ENCODE measurements around the gene CAPN11.
A peak's percentile ranks its signal among the peaks of the same experiment; 100 is the strongest.

The CAPN11 gene

DNA sequence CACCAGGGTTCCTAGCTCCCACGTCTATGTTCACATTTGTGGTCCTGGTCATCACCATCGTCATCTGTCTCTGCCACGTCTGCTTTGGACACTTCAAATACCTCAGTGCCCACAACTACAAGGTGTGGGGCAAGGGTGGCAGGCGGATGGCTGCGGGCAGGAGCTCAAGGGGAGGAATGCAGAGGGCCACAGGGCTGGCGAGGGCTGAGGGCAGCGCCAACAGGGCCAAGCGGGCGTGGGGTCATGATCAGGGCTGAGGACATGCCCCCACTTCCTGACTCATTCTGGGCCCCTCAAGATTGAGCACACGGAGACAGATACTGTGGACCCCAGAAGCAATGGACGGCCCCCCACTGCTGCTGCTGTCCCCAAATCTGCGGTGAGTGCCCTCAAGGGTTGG is 4.6 kb upstream of the CAPN11 start:
- no peak for DNase-seq (ENCODE audit: low read depth in 1 of 2, low spot score in 1 of 2)

DNA sequence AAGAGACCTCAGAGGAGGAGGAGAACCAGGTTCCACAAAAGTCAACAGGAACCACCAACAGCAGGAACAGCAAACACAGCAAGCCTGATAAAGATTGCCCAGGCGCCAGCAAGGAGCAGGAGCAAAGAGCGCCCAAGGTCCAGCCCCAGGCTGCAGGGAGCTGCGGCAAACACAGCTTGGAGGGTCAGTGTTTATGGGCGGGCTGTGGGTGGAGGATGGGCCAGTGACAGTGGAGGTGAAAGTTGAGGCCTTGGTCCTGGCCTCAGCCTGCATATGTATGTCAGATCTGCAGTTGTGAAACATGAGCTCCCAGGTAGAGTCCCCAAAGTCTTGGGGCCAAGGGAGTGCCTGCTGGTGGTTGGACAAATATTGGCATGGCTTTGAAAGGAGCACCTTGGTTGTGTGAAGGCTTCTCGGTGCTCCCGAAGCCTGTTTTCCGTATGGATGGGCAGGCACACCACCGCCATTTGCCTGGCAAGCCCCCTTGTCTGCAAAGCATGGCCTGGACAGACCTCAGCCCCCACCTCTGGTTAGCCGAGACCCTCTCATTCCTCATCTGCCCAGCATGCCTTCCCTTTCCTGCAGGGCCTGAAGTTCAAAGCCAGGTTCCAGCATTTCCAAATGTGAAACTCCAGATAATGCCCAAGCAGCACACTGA is 2.0 kb upstream of the CAPN11 start:
- DNase-seq (ENCODE audit: low read depth in 1 of 2, low spot score in 1 of 2) = no peak

DNA sequence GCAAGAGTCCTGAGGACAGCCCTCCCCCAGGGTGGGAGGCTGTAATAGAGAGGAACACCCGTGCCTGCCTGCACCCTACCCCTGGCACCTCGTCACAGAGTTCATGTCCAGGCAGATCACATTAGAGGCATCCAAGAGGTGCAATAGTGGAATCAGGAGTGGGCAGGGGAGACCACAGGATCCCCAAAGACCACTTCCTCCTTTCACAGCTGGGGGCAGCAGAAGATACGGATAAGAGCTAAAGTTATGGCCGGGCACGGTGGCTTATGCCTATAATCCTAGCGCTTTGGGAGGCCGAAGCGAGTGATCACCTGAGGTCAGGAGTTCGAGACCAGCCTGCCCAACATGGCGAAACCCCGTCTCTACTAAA is 1.5 kb upstream of the CAPN11 start:
- DNase-seq (ENCODE audit: low read depth in 1 of 2, low spot score in 1 of 2) = no peak

DNA sequence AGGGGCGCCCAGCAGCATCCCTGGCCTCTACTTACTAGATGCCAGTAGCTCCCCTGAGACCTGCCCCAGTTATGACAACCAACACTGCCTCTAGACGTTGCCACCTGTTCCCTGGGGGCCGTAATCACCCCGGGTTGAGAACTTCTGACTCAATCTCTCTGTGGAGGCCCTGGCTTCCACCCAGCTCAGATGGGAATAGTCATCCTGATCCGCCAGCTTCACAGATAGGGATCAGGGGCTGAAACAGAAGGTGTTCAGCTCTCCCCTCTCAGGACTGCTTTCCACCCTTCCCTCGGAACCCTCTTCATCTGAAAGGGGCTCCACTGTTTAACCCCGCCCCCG is 3.3 kb downstream of the CAPN11 start:
- DNase-seq (ENCODE audit: low read depth in 1 of 2, low spot score in 1 of 2) = no peak

DNA sequence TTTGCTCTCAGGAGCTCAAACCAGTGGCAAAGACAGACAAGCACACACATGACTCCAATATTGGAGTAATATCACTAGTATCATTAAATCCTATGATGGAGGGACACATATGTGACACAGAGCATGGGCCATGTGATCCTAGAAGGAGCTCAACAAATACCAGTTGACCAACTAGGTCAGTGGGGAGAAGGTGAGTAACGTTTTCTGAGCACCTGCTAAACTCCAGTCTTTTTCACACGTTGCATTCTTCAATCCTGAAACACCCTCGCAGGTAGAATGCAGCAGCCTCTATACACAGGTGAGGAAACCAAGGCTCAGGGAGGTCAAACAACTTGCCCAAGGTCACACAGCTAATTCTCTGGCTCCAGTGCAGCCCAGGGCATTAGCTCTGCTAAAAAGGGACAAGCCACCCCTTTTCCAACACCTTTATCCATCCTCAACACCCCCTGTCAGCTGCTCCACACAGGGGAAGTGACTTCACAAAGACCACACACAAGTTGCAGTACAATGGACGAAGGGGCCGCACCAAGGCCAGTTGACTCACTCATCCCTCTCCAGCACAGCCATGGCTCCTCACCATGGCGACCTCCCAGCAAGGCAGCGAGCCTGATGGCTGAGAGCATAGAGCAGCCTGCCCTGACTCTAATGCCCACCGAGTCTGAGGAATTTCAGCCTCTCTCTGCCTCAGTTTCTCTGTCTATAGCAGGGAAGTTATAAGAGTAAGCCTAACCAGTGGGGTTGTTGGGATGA is 4.4 kb downstream of the CAPN11 start:
- DNase-seq (ENCODE audit: low read depth in 1 of 2, low spot score in 1 of 2) = no peak

DNA sequence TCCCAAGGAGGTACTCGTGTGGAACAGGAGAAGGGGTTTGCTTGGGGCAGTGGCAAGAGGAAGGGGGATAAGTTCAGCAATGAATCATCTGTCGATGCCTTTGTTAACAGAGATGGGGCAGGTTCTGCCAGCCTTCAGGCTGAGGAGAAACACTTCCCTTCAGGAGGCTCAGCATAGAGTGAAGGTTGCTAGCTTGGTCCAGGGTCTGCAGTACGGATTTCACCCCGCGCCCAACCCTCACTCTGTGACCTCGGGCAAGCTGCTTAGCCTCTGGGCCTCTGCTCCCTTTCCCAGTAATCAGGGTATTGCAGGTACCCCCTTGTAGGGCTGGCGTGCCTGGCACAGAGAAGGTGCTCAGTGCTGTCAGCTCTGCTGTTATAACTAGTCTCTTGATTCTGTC is 7.5 kb downstream of the CAPN11 start:
- no peak for DNase-seq (ENCODE audit: low read depth in 1 of 2, low spot score in 1 of 2)

DNA sequence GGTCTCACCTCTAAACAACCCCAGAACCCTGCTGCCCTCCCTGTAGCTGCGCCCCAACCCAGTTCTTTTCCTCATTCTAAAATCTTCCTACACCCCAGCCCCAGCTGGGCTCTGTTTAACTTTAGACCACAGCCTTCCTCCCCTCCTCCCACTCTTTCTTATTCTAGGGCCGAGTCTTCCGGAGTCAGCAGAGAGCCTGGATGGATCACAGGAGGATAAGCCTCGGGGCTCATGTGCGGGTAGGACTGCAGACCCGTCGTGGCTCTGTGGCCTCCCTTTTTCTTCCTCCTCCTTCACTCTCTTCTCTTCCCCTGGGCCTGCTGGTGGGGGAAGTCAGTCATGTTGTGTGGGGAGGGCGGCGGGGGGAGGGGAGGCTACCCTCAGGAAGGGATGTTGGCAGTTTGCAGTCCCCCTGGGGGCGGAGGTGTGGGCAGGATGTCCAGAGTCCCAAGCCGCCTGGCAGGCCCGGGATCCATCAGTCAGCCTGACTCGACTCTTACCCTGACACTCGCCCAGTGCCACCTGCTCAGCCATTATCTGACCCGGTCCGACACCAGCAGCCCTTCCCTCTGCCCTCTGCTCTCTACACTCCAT is 8.1 kb downstream of the CAPN11 start:
- no peak for DNase-seq (ENCODE audit: low read depth in 1 of 2, low spot score in 1 of 2)

DNA sequence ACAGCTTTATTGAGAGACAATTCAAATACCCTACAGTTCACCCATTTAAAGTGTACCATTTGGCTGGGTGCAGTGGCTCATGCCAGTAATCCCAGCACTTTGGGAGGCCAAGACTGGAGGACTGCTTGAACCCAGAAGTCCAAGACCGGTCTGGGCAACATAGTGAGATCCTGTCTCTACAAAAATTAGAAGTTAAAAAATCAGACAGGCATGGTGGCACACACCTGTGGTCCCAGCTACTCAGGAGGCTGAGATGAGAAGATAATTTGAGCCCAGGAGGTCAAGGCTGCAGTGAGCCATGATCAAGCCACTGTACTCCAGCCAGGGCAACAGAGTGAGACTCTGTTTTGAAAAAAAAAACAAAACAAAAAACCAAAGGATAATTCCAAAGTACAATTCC is 8.9 kb downstream of the CAPN11 start:
- DNase-seq (ENCODE audit: low read depth in 1 of 2, low spot score in 1 of 2) = no peak

DNA sequence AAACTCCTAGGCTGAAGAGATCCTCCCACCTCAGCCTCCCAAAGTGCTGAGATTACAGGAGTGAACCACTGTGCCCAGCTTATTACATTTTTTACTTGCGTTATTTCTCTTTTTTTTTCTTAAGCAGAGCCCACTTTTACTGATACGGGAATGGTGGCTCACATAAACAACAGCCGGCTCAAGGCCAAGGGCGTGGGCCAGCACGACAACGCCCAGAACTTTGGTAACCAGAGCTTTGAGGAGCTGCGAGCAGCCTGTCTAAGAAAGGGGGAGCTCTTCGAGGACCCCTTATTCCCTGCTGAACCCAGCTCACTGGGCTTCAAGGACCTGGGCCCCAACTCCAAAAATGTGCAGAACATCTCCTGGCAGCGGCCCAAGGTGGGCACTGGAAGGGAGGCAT is 10.5 kb downstream of the CAPN11 start:
- DNase-seq (ENCODE audit: low read depth in 1 of 2, low spot score in 1 of 2) = no peak

DNA sequence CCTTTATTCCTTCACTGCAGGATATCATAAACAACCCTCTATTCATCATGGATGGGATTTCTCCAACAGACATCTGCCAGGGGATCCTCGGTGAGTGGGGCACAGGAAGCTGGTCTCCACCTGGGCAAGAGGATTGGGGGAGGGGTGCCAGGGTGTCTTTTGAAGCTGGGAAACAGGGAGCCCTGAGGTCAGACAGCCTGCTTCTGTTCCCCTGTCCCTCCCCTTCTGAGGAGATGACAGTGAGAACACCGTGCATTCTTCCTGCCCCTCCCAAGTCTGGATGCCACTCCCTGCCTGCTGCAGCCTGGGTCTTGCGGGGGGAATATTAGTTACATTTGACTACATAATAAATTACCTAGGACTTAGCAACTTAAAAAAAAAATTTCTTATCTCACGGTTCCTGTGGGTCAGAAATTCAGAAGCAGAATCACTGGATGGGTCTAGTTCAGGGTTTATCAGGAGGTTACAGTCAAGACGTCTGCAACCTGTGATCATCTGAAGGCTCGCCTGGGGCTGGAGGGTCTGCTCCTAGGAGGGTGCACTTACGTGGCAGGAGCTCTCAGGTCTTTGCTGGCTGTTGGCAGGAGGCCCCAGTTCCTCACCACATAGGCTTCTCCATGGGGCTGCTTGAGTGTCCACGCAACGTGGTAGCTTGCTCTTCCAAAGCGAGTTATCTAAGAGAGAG is 11.4 kb downstream of the CAPN11 start:
- DNase-seq (ENCODE audit: low read depth in 1 of 2, low spot score in 1 of 2) = no peak

DNA sequence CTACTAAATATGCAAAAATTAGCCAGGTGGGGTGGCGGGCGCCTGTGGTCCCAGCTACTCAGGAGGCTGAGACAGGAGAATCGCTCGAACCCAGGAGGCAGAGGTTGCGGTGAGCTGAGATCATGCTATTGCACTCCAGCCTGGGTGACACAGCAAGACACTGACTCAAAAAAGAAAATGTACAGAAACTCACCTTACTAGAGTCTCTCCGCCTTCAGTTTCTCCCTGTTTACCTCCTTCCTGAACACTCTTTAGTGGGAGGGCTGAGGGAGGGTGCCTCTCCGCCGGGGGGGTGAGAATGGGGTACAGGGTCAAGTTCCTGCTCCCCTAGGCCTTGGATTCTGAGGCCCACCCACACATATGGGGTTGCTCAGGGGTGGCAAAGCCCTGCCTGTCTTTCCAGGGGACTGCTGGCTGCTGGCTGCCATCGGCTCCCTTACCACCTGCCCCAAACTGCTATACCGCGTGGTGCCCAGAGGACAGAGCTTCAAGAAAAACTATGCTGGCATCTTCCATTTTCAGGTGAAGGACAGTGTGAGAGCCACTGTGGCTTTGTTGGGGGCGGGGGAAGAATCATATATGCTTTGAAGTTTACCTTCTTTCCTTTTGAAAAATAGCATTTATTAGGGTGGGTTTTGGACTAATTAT is 13.4 kb downstream of the CAPN11 start:
- DNase-seq (ENCODE audit: low read depth in 1 of 2, low spot score in 1 of 2) = peak in 1 of 2 donors; percentile 9

DNA sequence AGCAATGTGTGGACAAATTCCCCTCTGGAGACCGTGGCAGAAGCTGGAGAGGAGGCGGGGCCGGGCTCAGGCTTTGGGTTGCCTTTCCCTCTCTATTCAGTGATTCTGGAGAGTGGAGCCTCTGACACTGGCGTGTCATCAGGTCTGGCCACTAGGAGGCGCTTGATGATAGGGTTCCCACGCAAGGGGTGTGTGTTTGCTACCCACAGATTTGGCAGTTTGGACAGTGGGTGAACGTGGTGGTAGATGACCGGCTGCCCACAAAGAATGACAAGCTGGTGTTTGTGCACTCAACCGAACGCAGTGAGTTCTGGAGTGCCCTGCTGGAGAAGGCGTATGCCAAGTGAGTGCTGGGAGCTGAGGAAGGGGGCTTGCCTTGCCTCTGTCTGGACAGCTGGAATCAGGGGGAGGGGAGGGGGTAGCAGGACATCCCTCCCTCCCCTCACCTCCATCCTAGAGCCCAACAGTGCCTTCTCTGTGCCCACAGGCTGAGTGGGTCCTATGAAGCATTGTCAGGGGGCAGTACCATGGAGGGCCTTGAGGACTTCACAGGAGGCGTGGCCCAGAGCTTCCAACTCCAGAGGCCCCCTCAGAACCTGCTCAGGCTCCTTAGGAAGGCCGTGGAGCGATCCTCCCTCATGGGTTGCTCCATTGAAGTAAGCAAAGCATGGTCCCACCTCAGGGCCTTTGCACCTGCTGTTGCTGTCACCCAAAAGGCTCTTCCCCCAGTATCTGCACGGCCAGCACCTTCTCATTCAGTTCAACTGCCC is 14.3 kb downstream of the CAPN11 start:
- peak; percentile 53 to 78 for DNase-seq (ENCODE audit: low read depth in 1 of 2, low spot score in 1 of 2)

DNA sequence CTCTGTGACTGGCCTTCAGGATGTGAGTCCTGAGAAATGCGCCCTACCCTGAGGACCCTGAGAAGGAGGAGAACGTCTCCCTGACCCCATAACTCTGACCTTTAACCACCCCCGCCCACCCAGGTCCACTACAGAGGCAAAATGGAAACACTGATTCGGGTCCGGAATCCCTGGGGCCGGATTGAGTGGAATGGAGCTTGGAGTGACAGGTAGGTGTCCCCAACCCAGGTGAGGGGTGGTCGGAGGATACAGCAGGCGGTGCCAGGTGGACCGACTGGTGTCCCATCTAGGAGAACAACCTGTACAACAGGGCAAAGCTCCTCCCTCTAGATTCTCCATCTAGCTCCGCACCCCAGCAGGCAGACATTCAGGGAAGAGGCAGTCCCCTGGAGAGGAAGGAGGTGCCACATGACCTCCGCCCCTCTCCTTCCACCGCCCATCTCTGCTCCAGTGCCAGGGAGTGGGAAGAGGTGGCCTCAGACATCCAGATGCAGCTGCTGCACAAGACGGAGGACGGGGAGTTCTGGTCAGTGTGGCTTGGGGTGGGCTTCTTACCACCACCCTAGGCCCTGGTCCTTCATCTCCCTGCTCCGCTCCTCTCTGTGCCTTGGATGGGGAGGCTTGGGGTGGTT is 17.6 kb downstream of the CAPN11 start:
- no peak for DNase-seq (ENCODE audit: low read depth in 1 of 2, low spot score in 1 of 2)

DNA sequence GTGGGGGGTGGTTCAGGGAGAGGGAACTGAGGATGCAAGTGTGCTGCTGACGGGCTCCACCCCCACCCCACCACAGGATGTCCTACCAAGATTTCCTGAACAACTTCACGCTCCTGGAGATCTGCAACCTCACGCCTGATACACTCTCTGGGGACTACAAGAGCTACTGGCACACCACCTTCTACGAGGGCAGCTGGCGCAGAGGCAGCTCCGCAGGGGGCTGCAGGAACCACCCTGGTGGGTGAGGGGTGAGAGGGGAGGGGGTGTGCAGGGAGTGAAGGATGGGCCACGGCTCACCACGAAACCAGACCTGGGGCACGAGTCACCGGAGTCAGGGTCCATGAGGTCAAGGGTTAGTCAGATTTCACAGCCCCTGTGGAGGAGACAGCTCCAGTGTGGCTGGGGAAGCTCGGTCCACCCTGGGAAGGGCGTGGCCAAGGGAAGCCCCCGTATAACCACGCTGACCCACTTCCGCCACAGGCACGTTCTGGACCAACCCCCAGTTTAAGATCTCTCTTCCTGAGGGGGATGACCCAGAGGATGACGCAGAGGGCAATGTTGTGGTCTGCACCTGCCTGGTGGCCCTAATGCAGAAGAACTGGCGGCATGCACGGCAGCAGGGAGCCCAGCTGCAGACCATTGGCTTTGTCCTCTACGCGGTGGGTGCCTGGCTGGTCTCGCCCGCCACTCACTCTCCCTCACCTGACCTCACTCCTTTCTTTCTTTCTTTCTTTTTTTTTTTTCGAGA is 18.3 kb downstream of the CAPN11 start:
- no peak for DNase-seq (ENCODE audit: low read depth in 1 of 2, low spot score in 1 of 2)

DNA sequence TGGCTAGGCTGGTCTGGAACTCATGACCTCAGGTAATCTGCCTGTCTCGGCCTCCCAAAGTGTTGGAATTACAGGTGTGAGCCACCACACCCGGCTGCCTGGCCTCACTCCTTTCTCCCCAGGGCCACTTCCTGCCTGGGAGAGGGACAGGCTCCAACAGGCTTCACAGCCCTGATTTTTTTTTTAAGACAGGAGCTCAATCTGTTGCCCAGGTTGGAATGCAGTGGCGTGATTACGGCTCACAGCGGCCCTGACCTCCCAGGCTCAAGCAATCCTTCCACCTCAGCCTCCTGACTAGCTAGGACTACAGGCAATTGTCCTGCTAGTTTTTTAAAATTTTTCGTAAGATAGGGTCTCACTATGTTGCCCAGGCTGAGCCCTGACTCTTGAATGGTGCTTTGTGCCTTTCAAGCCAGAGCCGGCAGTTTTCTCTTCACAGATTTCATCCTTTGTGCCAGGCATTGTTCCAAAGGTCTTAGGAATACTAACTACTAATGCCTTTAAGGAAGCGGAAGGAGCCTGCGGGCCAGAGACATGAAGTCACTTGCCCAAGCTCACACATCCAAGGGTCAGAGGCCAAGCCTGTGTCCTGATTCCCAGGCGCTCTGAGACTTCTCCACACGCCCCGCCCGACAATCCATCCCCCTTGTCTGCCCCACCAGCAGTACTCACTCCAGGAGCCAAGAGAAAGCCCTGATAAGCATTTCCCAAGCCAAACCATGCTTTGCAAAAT is 19.2 kb downstream of the CAPN11 start:
- no peak for DNase-seq (ENCODE audit: low read depth in 1 of 2, low spot score in 1 of 2)

DNA sequence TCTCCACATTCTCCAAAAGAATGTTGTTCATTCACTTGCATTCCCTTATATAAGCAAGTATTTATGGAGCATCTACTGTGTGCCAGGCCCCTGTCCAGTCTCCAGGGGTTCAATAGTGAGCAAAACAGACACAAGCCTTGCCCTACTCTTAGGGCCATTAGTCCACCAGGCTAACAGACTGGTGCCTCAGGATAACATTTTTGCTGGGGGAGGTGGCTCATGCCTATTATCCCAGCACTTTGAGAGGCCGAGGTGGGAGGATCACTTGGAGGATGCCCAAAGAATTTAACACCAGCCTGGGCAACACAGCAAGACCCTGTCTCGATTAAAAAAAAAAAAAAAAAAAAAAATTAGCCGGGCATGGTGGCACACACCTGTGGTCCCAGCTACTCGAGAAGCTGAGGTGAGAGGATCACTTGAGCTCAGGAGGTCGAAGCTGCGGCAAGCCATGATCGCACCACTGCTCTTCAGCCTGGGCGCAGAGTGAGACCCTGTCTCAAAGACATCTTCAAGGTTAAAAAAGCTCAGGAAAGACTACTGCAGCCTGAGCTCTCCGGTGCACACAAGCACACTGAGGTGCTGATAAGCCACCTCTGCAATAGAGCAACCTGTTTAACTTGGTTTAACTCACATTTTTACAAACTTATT is 19.9 kb downstream of the CAPN11 start:
- no peak for DNase-seq (ENCODE audit: low read depth in 1 of 2, low spot score in 1 of 2)

DNA sequence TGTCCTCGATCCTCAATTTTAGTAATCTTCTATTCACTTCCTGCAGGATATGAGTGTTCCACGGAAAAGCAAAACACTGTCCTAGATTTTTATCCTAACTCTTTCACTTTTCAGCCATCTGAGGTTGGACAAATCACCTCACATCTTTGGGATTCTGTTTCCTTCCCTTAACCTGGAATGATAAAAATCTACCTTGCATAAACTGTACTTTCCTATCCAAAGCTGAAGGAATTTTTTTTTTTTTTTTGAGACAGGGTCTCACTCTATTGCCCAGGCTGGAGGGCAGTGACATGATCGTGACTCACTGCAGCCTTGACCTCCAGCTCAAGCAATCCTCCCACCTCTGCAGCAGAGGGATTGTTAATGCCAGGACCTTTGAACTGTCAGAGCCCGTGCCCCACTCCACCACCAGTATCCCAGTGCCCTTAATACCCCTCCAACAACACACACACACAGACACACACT is 20.5 kb downstream of the CAPN11 start:
- DNase-seq (ENCODE audit: low read depth in 1 of 2, low spot score in 1 of 2) = no peak

DNA sequence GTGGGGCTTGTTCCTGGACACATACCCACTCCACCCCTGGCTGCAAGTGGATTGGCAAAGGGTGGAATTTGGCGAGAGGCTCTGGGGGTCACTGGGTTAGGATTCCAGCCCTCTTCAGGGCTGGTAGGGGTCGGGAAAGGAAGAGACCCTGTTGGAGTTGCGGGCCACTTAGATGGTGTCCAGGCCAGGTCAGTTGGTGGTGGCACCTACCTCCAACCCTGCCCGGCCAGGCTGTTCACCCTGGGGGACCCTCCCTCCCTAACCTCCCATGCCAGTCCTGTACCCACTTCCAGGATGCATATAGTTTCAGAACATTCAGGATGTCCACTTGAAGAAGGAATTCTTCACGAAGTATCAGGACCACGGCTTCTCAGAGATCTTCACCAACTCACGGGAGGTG is 21.0 kb downstream of the CAPN11 start:
- no peak for DNase-seq (ENCODE audit: low read depth in 1 of 2, low spot score in 1 of 2)

All from activated CD4-positive, alpha-beta T cell treated with anti-CD3 and anti-CD28 coated beads, Interleukin-2, amount 50 U/mL, for 24 hours (primary cell).